Cardiac fibroblast (primary cell): ENCODE data around the gene PTPRS.

ENCODE experiments used
- DNase-seq, 2 donors: peaks; one replicate each; pipeline versions ENCODE4 v3.0.0 to v3.0.0-alpha.2; 2010; ENCODE audit warnings: low read depth in 2 of 2
- H3K4me3 ChIP-seq, 2 donors: replicated peaks in 1 of 2; 1 replicate in 1 of 2; 2 replicates in 1 of 2; pipeline ENCODE4 v1.5.1; 2011; ENCODE audit warnings: low read depth in 2 of 2, low read length in 2 of 2, mild to moderate bottlenecking in 2 of 2, moderate library complexity in 1 of 2
- CTCF ChIP-seq: IDR thresholded peaks from one replicate; pipeline ENCODE4 v1.5.1; 2011; ENCODE audit warnings: low read depth, mild to moderate bottlenecking, low read length, inconsistent platforms

PTPRS gene

GRCh38 chr19:5338656-5339197 lies 1.9 kb downstream of the PTPRS start:
- no peak for DNase-seq

GRCh38 chr19:5337708-5338655 lies 2.6 kb downstream of the PTPRS start:
- no peak for TF ChIP-seq CTCF
- DNase-seq, result no peak
- H3K4me3 ChIP-seq, result no peak overlapping the region

More at GRCh38 chr19:5338656-5339197, 1.9 kb downstream of the PTPRS start:
- H3K4me3 ChIP-seq, result no peak overlapping the region
- TF ChIP-seq CTCF, result no peak

- DNase-seq, result no peak
- H3K4me3 ChIP-seq, result no peak overlapping the region
- TF ChIP-seq CTCF, result no peak
Measured at GRCh38 chr19:5337126-5337525, 3.5 kb downstream of the PTPRS start.

GRCh38 chr19:5336195-5336965 lies 4.2 kb downstream of the PTPRS start:
- DNase-seq, result no peak
- no peak overlapping the region for H3K4me3 ChIP-seq
- TF ChIP-seq CTCF, result no peak

- DNase-seq, result no peak
- H3K4me3 ChIP-seq, result no peak overlapping the region
- no peak for TF ChIP-seq CTCF
Measured at GRCh38 chr19:5335593-5335992, 5.0 kb downstream of the PTPRS start.

GRCh38 chr19:5334824-5335500 lies 5.7 kb downstream of the PTPRS start:
- no peak for TF ChIP-seq CTCF
- H3K4me3 ChIP-seq, result no peak overlapping the region
- DNase-seq, result no peak
